Large intestine (tissue), 3 donors: ENCODE data around the gene ALOX5AP. TPM values are rescaled to one million over a fixed set of nuclear protein-coding genes. Genes with fewer than 3 reads are reported as not detected.

ENCODE experiments used
- DNase-seq, 2 donors: peaks; one replicate each; pipeline versions ENCODE4 v3.0.0 to v3.0.0-alpha.2; 2013
- H3K27ac ChIP-seq: one replicate; pipeline ENCODE4 v1.5.1; 2013; ENCODE audit warnings: low read length
- H3K27me3 ChIP-seq: 2 replicates; pipeline ENCODE4 v1.6.1; 2013; ENCODE audit warnings: low read length; ENCODE audit not compliant: control insufficient read depth, insufficient read depth
- H3K36me3 ChIP-seq: 2 replicates; pipeline ENCODE4 v1.6.1; 2013; ENCODE audit warnings: low read length; ENCODE audit not compliant: control insufficient read depth, insufficient read depth
- H3K4me1 ChIP-seq: one replicate; pipeline ENCODE4 v1.6.1; 2013; ENCODE audit warnings: low read length; ENCODE audit not compliant: control insufficient read depth, insufficient read depth
- H3K4me3 ChIP-seq: one replicate; pipeline ENCODE4 v1.5.1; 2013; ENCODE audit warnings: low read length
- H3K9me3 ChIP-seq: one replicate; pipeline ENCODE4 v1.6.1; 2013; ENCODE audit warnings: mild to moderate bottlenecking, low read depth, low read length, moderate library complexity; ENCODE audit not compliant: control insufficient read depth
- WGBS: methylation state at CpG from one replicate; pipeline ENCODE4 v1.1.5; 2013; ENCODE audit warnings: low lambda C conversion rate; ENCODE audit not compliant: insufficient coverage; 5-methylcytosine and 5-hydroxymethylcytosine counted together
- polyA plus RNA-seq: library from polyadenylated mRNA; unstranded; fragments of 120-200 nt; gene quantifications from one replicate; pipeline ENCODE4 v1.2.1, GENCODE V29; 2013

ALOX5AP gene
- polyA plus RNA-seq, 1 donor = 7.0 TPM

DNA sequence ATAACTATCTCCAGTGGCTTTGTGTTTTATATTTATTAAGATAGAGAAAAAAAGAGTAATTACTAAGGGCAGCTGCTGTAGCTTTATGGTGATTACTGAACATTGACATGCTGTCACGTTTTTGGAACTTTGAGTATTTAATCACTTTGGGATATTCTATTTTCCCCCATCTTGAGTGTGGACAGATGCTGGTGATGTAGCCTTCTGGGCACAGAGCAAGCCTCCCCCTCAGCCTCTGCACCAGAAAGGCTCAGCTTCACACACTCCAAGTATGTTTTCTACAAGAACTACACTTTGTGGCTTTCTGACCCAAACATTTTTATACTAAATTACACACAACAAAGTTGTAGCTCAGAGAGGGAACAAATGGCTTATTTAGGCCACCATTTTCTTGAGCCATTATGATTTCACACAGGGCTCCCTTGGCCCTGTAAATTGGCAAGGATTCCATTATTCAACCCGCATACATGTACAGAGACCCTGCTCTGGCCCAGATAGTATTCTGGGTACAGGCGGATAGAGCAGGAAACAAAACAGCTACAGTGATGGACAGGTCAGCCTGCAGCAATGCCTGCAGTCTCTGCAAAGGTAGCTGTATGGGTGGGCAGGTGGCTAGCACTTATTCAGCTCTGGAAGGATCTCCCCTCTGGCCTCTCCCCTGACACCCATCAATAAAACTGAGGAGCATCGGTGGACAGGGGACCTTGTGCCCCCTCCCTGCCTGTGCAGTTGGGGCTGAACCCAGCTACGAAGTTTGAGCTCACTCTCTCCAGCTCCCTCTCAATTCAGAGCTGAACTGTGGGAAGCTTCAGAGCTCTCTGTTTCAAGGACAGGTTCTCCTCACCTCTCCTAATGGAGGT lies 1.3 kb downstream of the ALOX5AP start:
- Histone ChIP-seq H3K9me3 (no peaks in the 10 kb centered on the region), H3K36me3 (no peaks in the 10 kb centered on the region), H3K27me3 (no peaks in the 10 kb centered on the region), H3K27ac (no peak overlapping the region), H3K4me3 (no peak overlapping the region), H3K4me1 (no peaks in the 10 kb centered on the region)
- WGBS = no CpG with 5 or more reads among the region's 5 CpGs
- DNase-seq = no peak

DNA sequence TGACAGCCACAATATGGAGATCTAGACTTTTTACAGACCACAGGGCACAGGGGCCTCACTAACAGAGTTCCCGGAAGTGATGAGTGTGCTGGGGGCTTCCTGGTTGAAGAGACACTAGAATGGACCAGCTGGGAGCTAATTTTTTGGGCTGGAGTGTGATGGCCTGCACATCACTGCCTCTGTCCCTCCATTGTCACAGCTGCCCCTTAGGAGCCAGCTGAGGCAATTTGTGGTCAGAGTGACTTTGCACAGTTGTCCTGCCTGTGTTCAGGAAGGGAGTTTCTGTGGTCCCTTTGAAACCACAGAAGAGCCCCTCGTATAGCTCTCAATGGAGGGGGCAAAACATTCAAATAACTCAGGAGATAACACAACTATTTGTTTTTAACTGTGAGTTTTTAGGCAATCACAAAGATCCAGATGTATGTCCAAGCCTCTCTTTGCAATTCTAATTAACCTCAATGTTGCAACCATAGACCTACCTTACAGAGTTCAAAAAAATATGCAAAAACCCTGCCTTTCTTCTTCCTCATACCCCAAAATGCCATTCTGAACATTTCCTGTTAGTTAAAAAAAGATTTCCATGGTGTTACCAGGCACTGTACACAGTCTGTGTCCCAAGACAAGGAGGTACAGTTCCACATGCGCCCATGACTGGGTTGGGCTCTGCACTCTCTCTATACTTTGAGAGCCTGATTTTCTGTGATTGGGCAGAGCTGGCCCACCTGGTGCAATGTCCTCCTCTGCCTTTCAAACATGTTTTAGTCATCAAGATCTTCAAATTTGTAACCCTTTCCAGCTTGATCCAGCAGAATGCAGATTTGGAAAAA lies 2.4 kb downstream of the ALOX5AP start:
- H3K9me3 ChIP-seq = no peaks in the 10 kb centered on the region
- H3K4me3 ChIP-seq = no peak overlapping the region
- WGBS = no CpG with 5 or more reads among the region's 3 CpGs
- DNase-seq = no peak
- H3K27me3 ChIP-seq = no peaks in the 10 kb centered on the region
- peaks cover under 1% of the 10 kb centered on the region for H3K4me1 ChIP-seq
- no peaks in the 10 kb centered on the region for H3K36me3 ChIP-seq
- no peak overlapping the region for H3K27ac ChIP-seq

DNA sequence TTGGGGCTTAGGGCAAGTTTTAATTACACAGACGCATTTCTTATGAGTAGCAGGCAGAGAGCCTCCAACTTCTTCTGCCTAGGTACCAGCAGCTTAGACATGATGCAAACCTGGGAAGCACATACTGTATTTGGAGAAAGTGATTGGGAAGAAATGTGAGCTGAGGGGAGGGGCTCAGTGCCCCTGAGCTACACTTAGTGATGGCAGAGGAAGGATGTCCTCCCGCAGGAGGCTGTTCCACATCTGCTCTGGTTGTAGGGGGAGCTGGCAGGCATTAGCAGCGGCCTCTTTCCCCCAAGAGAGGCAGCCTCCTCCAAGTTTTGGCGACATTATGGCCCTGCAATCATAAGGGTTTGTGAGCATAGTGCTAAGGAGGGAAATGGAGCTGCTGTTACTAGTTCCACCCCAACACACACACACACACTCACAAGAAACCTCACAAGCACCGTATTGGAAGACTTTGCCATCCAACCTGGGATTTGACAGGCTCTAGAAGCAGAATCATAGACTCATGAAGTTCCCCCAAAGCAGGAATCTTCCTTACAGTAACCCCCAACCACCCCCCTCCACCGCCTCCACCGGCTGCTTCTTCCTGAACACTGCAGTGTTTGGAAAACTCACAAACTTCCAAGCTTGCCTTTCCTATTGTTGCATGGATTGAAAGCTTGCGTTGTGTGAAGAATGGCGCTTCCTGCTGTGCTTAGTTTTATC lies 3.3 kb downstream of the ALOX5AP start:
- DNase-seq = no peak
- Histone ChIP-seq H3K9me3 (no peaks in the 10 kb centered on the region), H3K4me1 (peaks cover 7% of the 10 kb centered on the region), H3K36me3 (no peaks in the 10 kb centered on the region), H3K4me3 (no peak overlapping the region), H3K27ac (no peak overlapping the region), H3K27me3 (no peaks in the 10 kb centered on the region)
- 94% methylated on average over 2 of the region's 9 CpGs for WGBS

DNA sequence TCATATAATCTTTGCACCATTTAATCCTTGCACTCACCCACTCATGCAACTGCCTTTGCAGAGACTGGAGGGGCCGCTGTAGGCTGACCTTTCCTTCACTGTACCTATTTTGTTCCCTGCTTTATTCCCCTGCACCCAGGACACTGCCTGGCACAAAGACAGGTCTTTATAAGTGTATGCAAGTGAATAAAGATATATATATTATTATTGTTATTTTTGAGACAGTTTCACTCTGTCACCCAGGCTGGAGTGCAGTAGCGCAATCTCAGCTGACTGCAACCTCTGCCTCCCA lies 3.8 kb downstream of the ALOX5AP start:
- H3K4me1 ChIP-seq = peaks cover 12% of the 10 kb centered on the region
- H3K27me3 ChIP-seq = no peaks in the 10 kb centered on the region
- DNase-seq = no peak
- no peaks in the 10 kb centered on the region for H3K9me3 ChIP-seq
- no peaks in the 10 kb centered on the region for H3K36me3 ChIP-seq
- no peak overlapping the region for H3K4me3 ChIP-seq
- no peak overlapping the region for H3K27ac ChIP-seq
- 100% methylated on average over 1 of the region's 2 CpGs for WGBS

DNA sequence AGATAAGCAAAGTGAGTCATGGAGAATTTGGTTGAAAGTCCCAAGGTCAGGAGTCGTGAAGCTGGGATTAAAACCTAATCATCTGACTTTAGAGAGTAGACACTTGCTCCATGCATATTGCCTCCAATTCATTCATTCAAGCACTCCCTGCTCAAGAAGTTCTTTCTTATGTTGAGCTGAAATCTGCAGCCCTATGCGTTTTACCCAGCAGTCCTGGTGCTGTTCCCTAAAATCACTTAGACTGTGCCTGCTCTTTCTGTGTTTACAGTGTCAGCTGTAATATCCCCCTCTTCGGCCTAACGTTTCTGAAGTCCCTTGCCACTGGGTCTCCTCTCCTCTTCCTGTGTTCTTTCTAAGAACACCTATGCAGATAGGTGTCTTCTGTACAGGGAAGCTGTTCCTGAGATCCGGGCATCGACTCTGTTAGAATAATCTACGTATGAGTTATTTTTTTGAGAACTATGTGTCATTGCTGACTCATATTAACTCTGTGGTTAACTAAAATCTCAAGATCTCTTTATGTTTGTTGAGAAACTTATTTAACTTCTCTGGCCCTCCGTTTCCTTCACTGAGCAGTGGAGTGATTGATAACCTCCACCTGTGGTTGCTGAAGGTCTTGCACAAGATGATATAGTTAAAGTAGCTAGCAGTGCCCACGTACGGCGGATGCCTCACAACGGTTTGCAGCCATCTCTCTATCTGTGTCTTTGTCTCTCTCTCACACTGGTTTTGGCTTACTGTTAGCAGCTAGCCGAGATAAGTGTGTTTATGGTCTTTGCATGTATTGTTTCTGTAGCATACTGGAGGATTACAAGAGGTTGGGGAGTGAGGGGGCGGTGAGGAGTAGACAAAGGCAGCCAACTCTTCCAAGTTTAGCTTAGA lies 4.7 kb downstream of the ALOX5AP start:
- Histone ChIP-seq H3K4me3 (no peak overlapping the region), H3K4me1 (peaks cover 17% of the 10 kb centered on the region), H3K36me3 (no peaks in the 10 kb centered on the region), H3K27me3 (no peaks in the 10 kb centered on the region), H3K27ac (no peak overlapping the region), H3K9me3 (no peaks in the 10 kb centered on the region)
- no CpG with 5 or more reads among the region's 14 CpGs for WGBS
- peak in 1 of 2 donors; percentile 40 for DNase-seq

DNA sequence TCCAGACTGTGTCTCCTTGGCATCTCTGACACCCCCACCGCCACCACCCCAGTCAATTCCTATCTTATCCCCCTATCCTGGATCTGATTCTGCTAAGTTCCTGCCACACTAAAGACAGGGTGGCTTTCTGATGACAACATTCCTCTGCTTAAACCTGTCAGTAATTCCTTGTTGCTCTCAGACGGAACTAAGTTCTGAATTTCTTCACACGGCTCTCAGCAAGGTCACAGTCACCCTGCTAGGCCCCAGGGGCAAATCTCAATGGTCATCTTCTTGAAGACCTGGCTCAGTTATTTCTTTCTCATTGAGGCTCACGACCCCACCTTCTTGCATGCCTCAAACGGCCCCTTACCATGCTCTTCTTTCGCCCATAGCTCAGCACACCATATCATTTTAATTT lies 7.6 kb downstream of the ALOX5AP start:
- H3K9me3 ChIP-seq = no peaks in the 10 kb centered on the region
- 86% methylated on average over 3 of the region's 6 CpGs for WGBS
- no peak overlapping the region for H3K27ac ChIP-seq
- no peak overlapping the region for H3K4me3 ChIP-seq
- peaks cover 36% of the 10 kb centered on the region for H3K4me1 ChIP-seq
- no peaks in the 10 kb centered on the region for H3K36me3 ChIP-seq
- no peaks in the 10 kb centered on the region for H3K27me3 ChIP-seq
- no peak for DNase-seq

DNA sequence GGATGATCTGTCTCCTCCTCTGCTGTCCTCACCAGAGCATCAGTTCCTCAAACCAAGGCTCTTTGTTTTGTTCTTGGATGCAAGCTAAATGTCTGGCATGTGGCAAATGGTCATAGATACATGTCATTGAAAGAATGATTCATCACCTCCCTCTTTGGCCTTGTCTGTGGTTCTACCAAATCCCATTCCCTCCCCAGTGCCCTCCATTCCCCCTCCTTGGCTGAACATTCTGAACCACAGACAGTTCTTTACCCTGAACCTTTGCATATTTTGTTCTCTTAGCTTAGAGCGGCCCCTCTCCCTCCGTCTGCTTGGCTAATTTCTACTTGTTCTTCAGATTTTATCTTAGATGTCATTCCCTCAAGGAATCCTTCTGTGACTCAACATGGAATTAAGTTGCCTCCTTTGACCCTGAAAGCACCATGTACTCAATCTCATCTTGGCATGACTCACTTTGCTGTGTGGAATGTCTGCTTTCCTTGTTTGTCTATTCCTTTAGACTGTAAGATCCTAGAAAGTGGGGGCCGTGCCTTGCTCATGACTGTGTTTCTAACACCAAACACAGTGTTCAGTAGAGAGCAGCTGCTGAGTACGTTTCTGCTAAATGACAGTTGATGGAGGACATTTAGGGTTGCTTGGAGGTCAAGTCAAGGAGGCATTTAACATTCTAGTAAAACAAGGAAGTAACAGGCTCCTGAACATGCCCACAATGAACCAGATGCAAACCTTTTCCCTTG lies 8.1 kb downstream of the ALOX5AP start:
- WGBS = 60% methylated on average over 1 of the region's 4 CpGs
- peak; percentile 54 to 73 for DNase-seq
- peak overlapping the region; percentile 61 for H3K27ac ChIP-seq
- no peak overlapping the region for H3K4me3 ChIP-seq
- H3K9me3 ChIP-seq = no peaks in the 10 kb centered on the region
- no peaks in the 10 kb centered on the region for H3K36me3 ChIP-seq
- peaks cover 36% of the 10 kb centered on the region for H3K4me1 ChIP-seq
- H3K27me3 ChIP-seq = no peaks in the 10 kb centered on the region

DNA sequence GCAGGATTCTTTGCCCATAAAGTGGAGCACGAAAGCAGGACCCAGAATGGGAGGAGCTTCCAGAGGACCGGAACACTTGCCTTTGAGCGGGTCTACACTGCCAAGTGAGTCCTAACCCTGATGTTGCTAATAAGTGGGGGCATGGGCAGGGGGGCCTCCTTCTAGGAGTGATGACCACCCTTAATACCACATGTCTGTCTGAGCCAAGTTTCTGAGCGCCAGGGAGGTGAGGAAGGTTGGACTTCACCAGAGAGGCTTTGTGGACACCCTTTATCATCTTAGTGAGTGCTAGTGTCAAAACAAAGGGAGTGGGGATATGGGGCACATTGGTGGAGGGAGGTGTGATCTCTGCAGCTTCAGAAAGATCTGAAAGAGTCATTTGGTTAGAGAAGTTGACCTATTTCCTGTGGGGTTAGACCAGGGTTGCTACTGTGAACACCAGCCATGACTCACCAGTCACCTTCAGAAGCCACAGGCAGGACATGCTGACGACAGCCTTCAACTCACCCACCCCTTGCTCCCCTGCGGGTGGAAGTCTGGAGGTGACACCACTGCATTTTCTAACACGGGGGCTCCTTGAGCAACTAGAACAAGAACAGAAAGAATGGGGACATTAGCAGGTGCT lies 8.8 kb downstream of the ALOX5AP start:
- Histone ChIP-seq H3K4me3 (no peak overlapping the region), H3K36me3 (no peaks in the 10 kb centered on the region), H3K9me3 (no peaks in the 10 kb centered on the region), H3K4me1 (peaks cover 36% of the 10 kb centered on the region), H3K27me3 (no peaks in the 10 kb centered on the region), H3K27ac (peak overlapping the region; percentile 61)
- no CpG with 5 or more reads among the region's 7 CpGs for WGBS
- DNase-seq = peak; percentile 41 to 66

DNA sequence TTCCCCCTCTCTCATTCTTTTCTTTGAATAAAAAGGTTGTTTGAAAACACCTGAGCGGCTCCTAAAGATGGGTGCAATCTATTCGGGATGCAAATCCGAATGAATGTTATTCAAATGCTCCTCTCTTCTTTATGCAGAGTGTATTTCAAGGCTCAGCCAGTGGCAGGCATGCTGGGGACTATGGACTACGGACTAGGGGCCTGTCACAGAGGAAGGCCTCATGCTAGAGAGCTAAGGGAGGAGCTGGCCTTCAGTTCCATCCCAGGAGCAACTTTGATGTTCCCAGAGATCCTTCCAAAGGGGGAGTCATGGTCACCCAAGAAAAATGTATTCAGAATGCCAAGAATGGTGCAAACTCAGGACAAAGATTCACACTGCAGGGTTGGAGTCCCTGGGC lies 9.3 kb downstream of the ALOX5AP start:
- no peaks in the 10 kb centered on the region for H3K36me3 ChIP-seq
- peak in 1 of 2 donors; percentile 58 for DNase-seq
- H3K4me3 ChIP-seq = no peak overlapping the region
- H3K27me3 ChIP-seq = no peaks in the 10 kb centered on the region
- H3K27ac ChIP-seq = peak overlapping the region; percentile 61
- no peaks in the 10 kb centered on the region for H3K9me3 ChIP-seq
- no CpG with 5 or more reads among the region's 4 CpGs for WGBS
- peaks cover 36% of the 10 kb centered on the region for H3K4me1 ChIP-seq
